Brain microvascular endothelial cell (primary cell): ENCODE results near the gene TRPV5.

Experiments used
- DNase-seq: peaks from one replicate; pipeline ENCODE4 v3.0.0-alpha.2; 2020
- H3K27ac ChIP-seq: fragments of 250-450 bp; sonication (Bioruptor Pico); 2 replicates; pipeline ENCODE4 v1.5.1; 2020; ENCODE audit warnings: mild to moderate bottlenecking, moderate library complexity
- H3K27me3 ChIP-seq: fragments of 250-450 bp; sonication (Bioruptor Pico); replicated peaks from 2 replicates; pipeline ENCODE4 v1.5.1; 2020; ENCODE audit warnings: mild to moderate bottlenecking
- H3K36me3 ChIP-seq: fragments of 250-450 bp; sonication (Bioruptor Pico); replicated peaks from 2 replicates; pipeline ENCODE4 v1.5.1; 2020; ENCODE audit warnings: mild to moderate bottlenecking
- H3K4me3 ChIP-seq: 2 replicates; pipeline ENCODE4 v1.5.1; 2011; ENCODE audit warnings: low read depth, mild to moderate bottlenecking, control low read depth, low read length, moderate library complexity
- CTCF ChIP-seq: IDR thresholded peaks from 2 replicates; pipeline ENCODE4 v1.5.1; 2011; ENCODE audit warnings: low read depth, mild to moderate bottlenecking, moderate library complexity, low read length, control low read depth, inconsistent platforms; ENCODE audit errors: missing control alignments
- in situ Hi-C: cut with HindIII; loops from 2 replicates; pipeline ENCODE4 v1.10.0; 2017; ENCODE audit warnings: low sequenced_read_pairs, low pct_ligation_motif_present

Gene TRPV5

GRCh38 chr7:142913566-142913965 is 20.0 kb downstream of the TRPV5 start:
- Histone ChIP-seq H3K27me3 (peaks cover 2% of the 10 kb centered on the region), H3K27ac (no peak overlapping the region), H3K4me3 (no peak overlapping the region), H3K36me3 (no peaks in the 10 kb centered on the region)
- DNase-seq = no peak
- no peak for TF ChIP-seq CTCF
- in situ Hi-C loops = no loop called here

DNA sequence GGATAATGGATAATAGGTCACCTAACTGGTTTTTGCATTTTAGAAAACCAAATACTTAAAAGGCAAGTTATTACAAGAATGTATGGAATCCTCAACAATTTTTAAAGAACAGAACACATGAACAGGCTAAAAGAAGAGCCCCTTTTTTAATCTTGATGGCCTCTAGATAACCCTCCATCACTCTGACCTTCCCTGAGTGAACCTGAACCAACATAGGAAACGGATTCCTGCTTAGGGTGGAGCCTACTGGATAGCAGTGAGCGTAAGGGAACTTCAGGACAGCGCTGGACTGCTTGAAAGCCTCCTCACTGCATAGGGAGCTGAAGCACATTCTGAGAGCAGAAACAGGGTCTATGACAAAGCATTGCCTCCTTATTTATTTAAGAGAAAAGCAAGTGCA is 20.5 kb downstream of the TRPV5 start:
- Histone ChIP-seq H3K27me3 (no peaks in the 10 kb centered on the region), H3K27ac (no peak overlapping the region), H3K4me3 (no peak overlapping the region), H3K36me3 (no peaks in the 10 kb centered on the region)
- TF ChIP-seq CTCF = no peak
- no peak for DNase-seq
- in situ Hi-C loops = no loop called here

GRCh38 chr7:142910481-142910880 is 23.1 kb downstream of the TRPV5 start:
- no peak overlapping the region for H3K4me3 ChIP-seq
- in situ Hi-C loops = no loop called here
- DNase-seq = no peak
- no peaks in the 10 kb centered on the region for H3K36me3 ChIP-seq
- H3K27ac ChIP-seq = no peak overlapping the region
- TF ChIP-seq CTCF = no peak
- no peaks in the 10 kb centered on the region for H3K27me3 ChIP-seq

- no peak for TF ChIP-seq CTCF
- Histone ChIP-seq H3K27ac (no peak overlapping the region), H3K4me3 (no peak overlapping the region), H3K36me3 (no peaks in the 10 kb centered on the region), H3K27me3 (no peaks in the 10 kb centered on the region)
- no peak for DNase-seq
- in situ Hi-C loops = no loop called here
Measured at GRCh38 chr7:142910031-142910433, 23.5 kb downstream of the TRPV5 start.

GRCh38 chr7:142908921-142909890 is 24.3 kb downstream of the TRPV5 start:
- TF ChIP-seq CTCF = no peak
- no peak overlapping the region for H3K27ac ChIP-seq
- no peaks in the 10 kb centered on the region for H3K36me3 ChIP-seq
- in situ Hi-C loops = no loop called here
- no peak for DNase-seq
- no peaks in the 10 kb centered on the region for H3K27me3 ChIP-seq
- H3K4me3 ChIP-seq = no peak overlapping the region
